ENCODE measurements around the gene DAB2IP. TPM values are rescaled to one million over a fixed set of nuclear protein-coding genes. Genes with fewer than 3 reads are reported as not detected.

The DAB2IP gene
- total RNA-seq, 1 experiment from 2014 or later = 46.7 TPM

GRCh38 chr9:121682926-121683515, 31.6 kb downstream of the DAB2IP start:
- H3K9me2 ChIP-seq (ENCODE audit: insufficient read depth) = no peaks in the 10 kb centered on the region
- no peak overlapping the region for H3K4me2 ChIP-seq
- H3K9me3 ChIP-seq (ENCODE audit: insufficient read depth, low read depth) = no peaks in the 10 kb centered on the region
- POLR2A ChIA-PET (ENCODE audit: unreplicated experiment) = no interaction called here
- no peak overlapping the region for H2AFZ ChIP-seq
- H4K20me1 ChIP-seq (ENCODE audit: insufficient read depth) = no peaks in the 10 kb centered on the region
- H3K27me3 ChIP-seq (ENCODE audit: insufficient read depth, low read depth) = no peaks in the 10 kb centered on the region
- H3K4me1 ChIP-seq (replicated peaks; ENCODE audit: insufficient read depth) = peaks cover 8% of the 10 kb centered on the region
- H3K4me3 ChIP-seq = no peak overlapping the region
- no peak overlapping the region for H3K27ac ChIP-seq
- TF ChIP-seq EZH2 (IDR thresholded peaks at IDR 0.05; ENCODE audit: low read depth) (no peak), CTCF (conservative IDR thresholded peaks at IDR 0.05) (no peak)
- DNase-seq = no peak
- H3K79me2 ChIP-seq (ENCODE audit: low read depth) = no peaks in the 10 kb centered on the region
- no TSS peak for BruUV-seq (replicated peaks)
- no peaks in the 10 kb centered on the region for H3K36me3 ChIP-seq (ENCODE audit: low read depth)
- peaks cover 3% of the 10 kb centered on the region; the same call in 1 of the 2 replicates for H3F3A ChIP-seq (ENCODE audit: insufficient read depth, low read depth)
- intact Hi-C loops (cut with micrococcal nuclease; ENCODE audit: unreplicated experiment) = no loop called here
- CTCF ChIA-PET = no interaction called here

- no peak for DNase-seq
- Histone ChIP-seq H3K9me2 (ENCODE audit: insufficient read depth) (no peaks in the 10 kb centered on the region), H3K4me3 (no peak overlapping the region), H3K27me3 (ENCODE audit: insufficient read depth, low read depth) (no peaks in the 10 kb centered on the region), H3K4me2 (no peak overlapping the region), H3K9me3 (ENCODE audit: insufficient read depth, low read depth) (no peaks in the 10 kb centered on the region), H2AFZ (no peak overlapping the region), H3K4me1 (replicated peaks; ENCODE audit: insufficient read depth) (peaks cover 8% of the 10 kb centered on the region), H3F3A (ENCODE audit: insufficient read depth, low read depth) (no peaks in the 10 kb centered on the region), H4K20me1 (ENCODE audit: insufficient read depth) (no peaks in the 10 kb centered on the region), H3K79me2 (ENCODE audit: low read depth) (no peaks in the 10 kb centered on the region), H3K36me3 (ENCODE audit: low read depth) (no peaks in the 10 kb centered on the region), H3K27ac (no peak overlapping the region)
- no TSS peak for BruUV-seq (replicated peaks)
- intact Hi-C loops (cut with micrococcal nuclease; ENCODE audit: unreplicated experiment) = loop anchor here (2.0 kb wide), 1 partner anchor 85 kb away; no protein-coding TSS in a partner anchor
- POLR2A ChIA-PET (ENCODE audit: unreplicated experiment) = no interaction called here
- CTCF ChIA-PET = interaction anchor here (1.7 kb wide), 1 partner anchor 137 kb away, joined by 10 read pairs; no protein-coding TSS in a partner anchor
- TF ChIP-seq EZH2 (IDR thresholded peaks at IDR 0.05; ENCODE audit: low read depth) = no peak
- TF ChIP-seq CTCF (conservative IDR thresholded peaks at IDR 0.05) = no peak
These were observed 32.2 kb downstream of the DAB2IP start for GRCh38 chr9:121683652-121684051.

GRCh38 chr9:121684381-121685145, 33.1 kb downstream of the DAB2IP start:
- H3K36me3 ChIP-seq (ENCODE audit: low read depth) = no peaks in the 10 kb centered on the region
- no peaks in the 10 kb centered on the region for H3F3A ChIP-seq (ENCODE audit: insufficient read depth, low read depth)
- H3K4me2 ChIP-seq = no peak overlapping the region
- no peak overlapping the region for H3K27ac ChIP-seq
- no peaks in the 10 kb centered on the region for H3K79me2 ChIP-seq (ENCODE audit: low read depth)
- no peaks in the 10 kb centered on the region for H3K9me3 ChIP-seq (ENCODE audit: insufficient read depth, low read depth)
- H3K4me1 ChIP-seq (replicated peaks; ENCODE audit: insufficient read depth) = peaks cover 8% of the 10 kb centered on the region
- CTCF ChIA-PET = interaction anchor here (1.7 kb wide), 1 partner anchor 138 kb away, joined by 10 read pairs; no protein-coding TSS in a partner anchor
- no peak overlapping the region for H2AFZ ChIP-seq
- no peaks in the 10 kb centered on the region for H3K27me3 ChIP-seq (ENCODE audit: insufficient read depth, low read depth)
- DNase-seq = no peak
- BruUV-seq (replicated peaks) = no TSS peak
- intact Hi-C loops (cut with micrococcal nuclease; ENCODE audit: unreplicated experiment) = loop anchor here (2.0 kb wide), 1 partner anchor 86 kb away; no protein-coding TSS in a partner anchor
- POLR2A ChIA-PET (ENCODE audit: unreplicated experiment) = no interaction called here
- no peak overlapping the region for H3K4me3 ChIP-seq
- no peaks in the 10 kb centered on the region for H4K20me1 ChIP-seq (ENCODE audit: insufficient read depth)
- peak; percentile 55 for TF ChIP-seq CTCF (conservative IDR thresholded peaks at IDR 0.05)
- no peak for TF ChIP-seq EZH2 (IDR thresholded peaks at IDR 0.05; ENCODE audit: low read depth)
- H3K9me2 ChIP-seq (ENCODE audit: insufficient read depth) = no peaks in the 10 kb centered on the region

Measured in PC-9 (cell line).